Measurements from ENCODE around the gene PRG2. TPM values are rescaled to one million over a fixed set of nuclear protein-coding genes. Genes with fewer than 3 reads are reported as not detected.
"Not testable (repeated sequence)": the region's sequence is repeated elsewhere in the genome, so short reads cannot be mapped to it uniquely, and the experiment has no call there.

The PRG2 gene
- polyA plus RNA-seq, 3 donors, result 1.1 TPM; not detected in 2

- Histone ChIP-seq H3K36me3 (replicated peaks in 1 of 2; ENCODE audit: control insufficient read depth in 1 of 2, insufficient read depth in 2 of 2, low read length in 2 of 2) (no peaks in the 10 kb centered on the region), H3K4me3 (replicated peaks in 1 of 3; ENCODE audit: low read depth in 2 of 3, low read length in 3 of 3) (no peak overlapping the region)
These were observed 51.1 kb downstream of the PRG2 start for GRCh38 chr11:57339328-57339727.

DNA sequence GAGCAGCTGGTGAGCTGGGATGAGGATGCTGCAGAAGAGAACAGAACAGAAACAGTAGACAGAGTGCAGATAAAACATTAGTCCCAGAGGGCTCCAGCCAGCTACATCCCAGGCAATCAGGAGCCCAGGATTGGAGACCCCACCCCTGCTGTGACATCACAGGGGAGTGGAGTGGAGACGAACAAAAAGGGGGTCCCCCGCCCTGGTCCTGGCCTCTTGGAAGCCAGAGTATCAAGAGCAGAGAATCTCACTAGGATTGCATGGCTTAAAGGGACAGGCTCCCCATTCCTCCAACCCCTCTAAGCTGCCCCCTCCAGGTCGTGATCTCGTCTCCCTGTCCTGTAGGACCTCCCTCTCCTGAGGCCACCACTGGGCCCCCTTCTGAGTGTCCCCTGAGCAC, 52.3 kb downstream of the PRG2 start, which contains the start of gene P2RX3:
Gene P2RX3, plus strand, starts transcription at position 211 of the 400 bp plus-strand sequence. CDS start 199 bp downstream, outside the sequence.
- no peak within 1 kb of the TSS for H3K9ac ChIP-seq (ENCODE audit: insufficient read depth, low read length, poor library complexity, severe bottlenecking)
- TF ChIP-seq CTCF (IDR thresholded peaks at IDR 0.05), result no peak
- Mint-ChIP-seq H3K4me3 (no peak within 1 kb of the TSS), H3K4me1 (peaks cover 25% of the 10 kb centered on the region), H3K27me3 (ENCODE audit: low read depth in 3 of 3) (peaks cover 7 to 11% (median 8%) of the 10 kb centered on the region in 3 donors), H3K9me3 (peaks cover 0 to 2% (median 0%) of the 10 kb centered on the region in 7 donors), H3K36me3 (peaks cover 7 to 8% of the 10 kb centered on the region in 2 donors), H3K27ac (peak within 1 kb of the TSS in 2 of 7 donors; percentile 14 to 43)
- no peaks in the 10 kb centered on the region for H3K9me3 ChIP-seq (replicated peaks in 1 of 2; ENCODE audit: control insufficient read depth in 1 of 2, insufficient read depth in 1 of 2, low read length in 2 of 2)
- H3K4me3 ChIP-seq (replicated peaks in 1 of 3; ENCODE audit: low read depth in 2 of 3, low read length in 3 of 3), result no peak within 1 kb of the TSS
- intact Hi-C loops (cut with micrococcal nuclease), result no loop called here
- H3K4me2 ChIP-seq (replicated peaks; ENCODE audit: extremely low read depth, low read length, poor library complexity, severe bottlenecking), result no peak within 1 kb of the TSS
- no peaks in the 10 kb centered on the region for H3K27me3 ChIP-seq (ENCODE audit: control insufficient read depth in 2 of 2, insufficient read depth in 2 of 2, low read length in 2 of 2)
- H4K20me1 ChIP-seq (ENCODE audit: insufficient read depth, low read length), result no peaks in the 10 kb centered on the region
- peaks cover 2 to 8% of the 10 kb centered on the region in 2 donors for H3K36me3 ChIP-seq (replicated peaks in 1 of 2; ENCODE audit: control insufficient read depth in 1 of 2, insufficient read depth in 2 of 2, low read length in 2 of 2)
- H3K27ac ChIP-seq (ENCODE audit: low read depth in 1 of 2, low read length in 2 of 2), result no peak within 1 kb of the TSS
- peaks cover 23% of the 10 kb centered on the region for H3K79me2 ChIP-seq (ENCODE audit: insufficient read depth, low read length)
- H2AFZ ChIP-seq (ENCODE audit: insufficient read depth, low read depth, low read length, poor library complexity, severe bottlenecking), result no peak within 1 kb of the TSS
- 100% methylated on average over 2 of the region's 4 CpGs for WGBS (ENCODE audit: insufficient coverage)
- no peak for DNase-seq
- H3K4me1 ChIP-seq (ENCODE audit: control insufficient read depth in 1 of 2, insufficient read depth in 2 of 2, low read length in 2 of 2), result peaks cover 18 to 23% of the 10 kb centered on the region in 2 donors

More at GRCh38 chr11:57339328-57339727, 51.1 kb downstream of the PRG2 start:
- no peaks in the 10 kb centered on the region for H3K36me3 Mint-ChIP-seq
- no peak overlapping the region for H3K9ac ChIP-seq (ENCODE audit: insufficient read depth, low read length, poor library complexity, severe bottlenecking)
- H3K4me2 ChIP-seq (replicated peaks; ENCODE audit: extremely low read depth, low read length, poor library complexity, severe bottlenecking), result no peak overlapping the region
- no peak overlapping the region for H3K27ac Mint-ChIP-seq
- H3K9me3 Mint-ChIP-seq, result peaks cover 0 to 2% (median 0%) of the 10 kb centered on the region in 7 donors
- H3K27me3 ChIP-seq (ENCODE audit: control insufficient read depth in 2 of 2, insufficient read depth in 2 of 2, low read length in 2 of 2), result no peaks in the 10 kb centered on the region
- no peaks in the 10 kb centered on the region for H4K20me1 ChIP-seq (ENCODE audit: insufficient read depth, low read length)
- peaks cover 7 to 11% (median 8%) of the 10 kb centered on the region in 3 donors for H3K27me3 Mint-ChIP-seq (ENCODE audit: low read depth in 3 of 3)
- peaks cover 17 to 19% of the 10 kb centered on the region in 2 donors for H3K4me1 ChIP-seq (ENCODE audit: control insufficient read depth in 1 of 2, insufficient read depth in 2 of 2, low read length in 2 of 2)
- H3K79me2 ChIP-seq (ENCODE audit: insufficient read depth, low read length), result peaks cover 12% of the 10 kb centered on the region
- no peak overlapping the region for H3K27ac ChIP-seq (ENCODE audit: low read depth in 1 of 2, low read length in 2 of 2)
- no peak overlapping the region for H2AFZ ChIP-seq (ENCODE audit: insufficient read depth, low read depth, low read length, poor library complexity, severe bottlenecking)
- WGBS (ENCODE audit: insufficient coverage), result 90% methylated on average over 5 of the region's 5 CpGs
- peaks cover 18% of the 10 kb centered on the region for H3K4me1 Mint-ChIP-seq
- TF ChIP-seq CTCF (IDR thresholded peaks at IDR 0.05), result no peak
- H3K9me3 ChIP-seq (replicated peaks in 1 of 2; ENCODE audit: control insufficient read depth in 1 of 2, insufficient read depth in 1 of 2, low read length in 2 of 2), result no peaks in the 10 kb centered on the region
- no peak overlapping the region for H3K4me3 Mint-ChIP-seq
- DNase-seq, result no peak
- intact Hi-C loops (cut with micrococcal nuclease), result no loop called here

DNA sequence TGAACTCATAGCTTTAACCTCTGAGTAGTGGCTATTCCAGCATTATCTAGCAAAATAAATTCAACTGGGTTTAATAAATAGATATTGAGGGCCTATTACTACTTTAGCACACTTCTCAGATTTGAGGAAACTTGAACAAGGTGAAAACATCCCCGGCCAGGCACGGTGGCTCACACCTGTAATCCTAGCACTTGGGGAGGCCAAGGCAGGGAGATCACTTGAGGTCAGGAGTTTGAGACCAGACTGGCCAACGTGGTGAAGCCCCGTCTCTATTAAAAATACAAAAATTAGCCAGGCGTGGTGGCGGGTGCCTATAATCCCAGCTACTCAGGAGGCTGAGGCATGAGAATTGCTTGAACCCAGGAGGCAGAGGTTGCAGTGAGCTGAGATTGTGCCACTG, 53.6 kb downstream of the PRG2 start:
- intact Hi-C loops (cut with micrococcal nuclease); H4K20me1 ChIP-seq (ENCODE audit: insufficient read depth, low read length); H3K4me3 ChIP-seq (replicated peaks in 1 of 3; ENCODE audit: low read depth in 2 of 3, low read length in 3 of 3); H3K9me3 ChIP-seq (replicated peaks in 1 of 2; ENCODE audit: control insufficient read depth in 1 of 2, insufficient read depth in 1 of 2, low read length in 2 of 2); H3K27me3 ChIP-seq (ENCODE audit: control insufficient read depth in 2 of 2, insufficient read depth in 2 of 2, low read length in 2 of 2); H3K4me2 ChIP-seq (replicated peaks; ENCODE audit: extremely low read depth, low read length, poor library complexity, severe bottlenecking); H3K9ac ChIP-seq (ENCODE audit: insufficient read depth, low read length, poor library complexity, severe bottlenecking); H3K27ac ChIP-seq (ENCODE audit: low read depth in 1 of 2, low read length in 2 of 2); H3K4me3 Mint-ChIP-seq; H3K27ac Mint-ChIP-seq; H3K9me3 Mint-ChIP-seq; DNase-seq: not testable (repeated sequence)
- Histone ChIP-seq H2AFZ (ENCODE audit: insufficient read depth, low read depth, low read length, poor library complexity, severe bottlenecking) (peak overlapping the region; percentile 87), H3K79me2 (ENCODE audit: insufficient read depth, low read length) (peaks cover 28% of the 10 kb centered on the region), H3K36me3 (replicated peaks in 1 of 2; ENCODE audit: control insufficient read depth in 1 of 2, insufficient read depth in 2 of 2, low read length in 2 of 2) (peaks cover 15 to 21% of the 10 kb centered on the region in 2 donors), H3K4me1 (ENCODE audit: control insufficient read depth in 1 of 2, insufficient read depth in 2 of 2, low read length in 2 of 2) (peaks cover 18 to 23% of the 10 kb centered on the region in 2 donors)
- peaks cover 20% of the 10 kb centered on the region in 2 donors for H3K36me3 Mint-ChIP-seq
- peaks cover 7 to 11% (median 8%) of the 10 kb centered on the region in 3 donors for H3K27me3 Mint-ChIP-seq (ENCODE audit: low read depth in 3 of 3)
- WGBS (ENCODE audit: insufficient coverage), result no CpG with 5 or more reads among the region's 6 CpGs
- H3K4me1 Mint-ChIP-seq, result peaks cover 26% of the 10 kb centered on the region
